Ramos (cell line): Measurements from ENCODE around the gene CRYGS.
"Not testable (repeated sequence)": the region's sequence is repeated elsewhere in the genome, so short reads cannot be mapped to it uniquely, and the experiment has no call there.

Source experiments
- in situ Hi-C: fragments of 300-500 bp; cut with MboI; formaldehyde crosslinking; loops from one replicate; pipeline ENCODE4 v1.14.3; 2022; ENCODE audit warnings: low sequenced_read_pairs; ENCODE audit not compliant: unreplicated experiment

CRYGS gene

GRCh38 chr3:186544281-186544680 is at the start of gene CRYGS:
Gene CRYGS, minus strand, starts transcription at chr3:186544380. Its CDS starts 54 bp downstream, at chr3:186544326.
- in situ Hi-C loops, result no loop called here

GRCh38 chr3:186593862-186594261 is 49.7 kb upstream of the CRYGS start:
- in situ Hi-C loops, result no loop called here

- in situ Hi-C loops, result no loop called here
These were observed 48.5 kb upstream of the CRYGS start for GRCh38 chr3:186592682-186593081.

- in situ Hi-C loops, result no loop called here
These were observed 46.6 kb upstream of the CRYGS start for GRCh38 chr3:186590580-186591295.

- in situ Hi-C loops, result no loop called here
These were observed 45.8 kb upstream of the CRYGS start for GRCh38 chr3:186589856-186590579.

- in situ Hi-C loops, result no loop called here
These were observed 44.9 kb upstream of the CRYGS start for GRCh38 chr3:186589121-186589520.

- in situ Hi-C loops, result no loop called here
These were observed 44.5 kb upstream of the CRYGS start for GRCh38 chr3:186588632-186589031.

- in situ Hi-C loops, result no loop called here
These were observed 43.0 kb upstream of the CRYGS start for GRCh38 chr3:186587183-186587582.

GRCh38 chr3:186586245-186586644 is 42.1 kb upstream of the CRYGS start:
- in situ Hi-C loops, result not testable (repeated sequence)

- in situ Hi-C loops, result no loop called here
These were observed 39.7 kb upstream of the CRYGS start for GRCh38 chr3:186583831-186584230.

GRCh38 chr3:186582541-186582940 is 38.4 kb upstream of the CRYGS start:
- in situ Hi-C loops, result no loop called here

GRCh38 chr3:186580785-186581184 is 36.6 kb upstream of the CRYGS start:
- in situ Hi-C loops, result no loop called here

GRCh38 chr3:186577521-186577920 is 33.3 kb upstream of the CRYGS start:
- in situ Hi-C loops, result no loop called here

GRCh38 chr3:186571644-186572013 is 27.4 kb upstream of the CRYGS start:
- in situ Hi-C loops, result no loop called here

- in situ Hi-C loops, result no loop called here
These were observed 26.9 kb upstream of the CRYGS start for GRCh38 chr3:186570941-186571643.

- in situ Hi-C loops, result no loop called here
These were observed 26.1 kb upstream of the CRYGS start, which contains the start of gene DNAJB11 for GRCh38 chr3:186570096-186570940. Gene DNAJB11, plus strand, starts transcription at chr3:186570720. Its CDS starts 178 bp downstream, at chr3:186570898.

- in situ Hi-C loops, result no loop called here
These were observed 25.6 kb upstream of the CRYGS start for GRCh38 chr3:186569779-186570095.

GRCh38 chr3:186569361-186569760 is 25.2 kb upstream of the CRYGS start:
- in situ Hi-C loops, result not testable (repeated sequence)

GRCh38 chr3:186567072-186567921 is 23.1 kb upstream of the CRYGS start, which contains the start of gene TBCCD1:
Gene TBCCD1, minus strand, starts transcription at chr3:186567339. Its CDS starts 3,010 bp downstream, at chr3:186564329.
- in situ Hi-C loops, result no loop called here

GRCh38 chr3:186566772-186567071 is 22.5 kb upstream of the CRYGS start:
- in situ Hi-C loops, result no loop called here
